HepG2 (cell line): ENCODE data around the gene ECT2. TPM values are rescaled to one million over a fixed set of nuclear protein-coding genes. Genes with fewer than 3 reads are reported as not detected.

Source experiments
- ATAC-seq: fragments of 200-7000 bp; cut with Tn5 transposase; 3 replicates; pipeline ENCODE4 v1.9.1; 2020; ENCODE audit warnings: mild to moderate bottlenecking, moderate library complexity
- BruUV-seq: library from RNA; stranded (reverse); fragments of 400-500 nt; replicated peaks from 2 replicates; lab custom pipeline; 2021; lab: Mats Ljungman, UMichigan
- CTCF ChIA-PET: fragments of 300-600 bp; formaldehyde crosslinking; extraction: SDS; loops from one replicate; lab custom pipeline; 2021; ENCODE audit warnings: low total read pairs, inconsistent platforms, low intra/inter-chr PET ratio; lab: Yijun Ruan, JAX
- POLR2A ChIA-PET: fragments of 350-600 bp; sonication (Branson Sonifier 250); formaldehyde crosslinking; loops from one replicate; lab custom pipeline; 2020; ENCODE audit warnings: antibody characterized with exemption, inconsistent platforms; lab: Yijun Ruan, JAX
- DNase-seq: peaks from one replicate; pipeline ENCODE4 v3.0.0-alpha.2; 2015; ENCODE audit warnings: low spot score
- FAIRE-seq: peaks from 3 replicates; lab custom pipeline; 2011; peaks lifted over from hg19 to GRCh38; lab: Jason Lieb, UNC
- H2AFZ ChIP-seq: one replicate; pipeline ENCODE4 v1.6.1; 2011; ENCODE audit warnings: low read length, inconsistent platforms
- H3K27ac ChIP-seq: fragments of 300-600 bp; 3 replicates; pipeline ENCODE4 v1.8.0; 2011; ENCODE audit warnings: mixed run types, mild to moderate bottlenecking, mixed read lengths, low read length, inconsistent platforms; ENCODE audit not compliant: insufficient read depth; ENCODE audit errors: extremely low read length
- H3K27me3 ChIP-seq, 2 experiments: fragments of 200-600 bp in 1 of 2; 2 replicates in 1 of 2; 3 replicates in 1 of 2; pipeline versions ENCODE4 v1.6.0 to v1.8.0; 2011; ENCODE audit warnings: low read length in 2 of 2, mild to moderate bottlenecking in 2 of 2, moderate library complexity in 2 of 2, inconsistent platforms in 1 of 2; ENCODE audit not compliant: insufficient read depth in 2 of 2, control insufficient read depth in 1 of 2
- H3K36me3 ChIP-seq, 2 experiments: fragments of 200-600 bp in 1 of 2; replicated peaks in 1 of 2; 2 replicates in 1 of 2; 3 replicates in 1 of 2; pipeline versions ENCODE4 v1.5.1 to v1.8.0; 2011; ENCODE audit warnings: low read length in 2 of 2, inconsistent platforms in 1 of 2; ENCODE audit not compliant: insufficient read depth in 2 of 2, control insufficient read depth in 1 of 2
- H3K4me1 ChIP-seq: 2 replicates; pipeline ENCODE4 v1.5.1; 2012; ENCODE audit warnings: low read length, inconsistent platforms; ENCODE audit not compliant: insufficient read depth
- H3K4me2 ChIP-seq: 2 replicates; pipeline ENCODE4 v1.6.0; 2011; ENCODE audit warnings: low read depth, low read length, inconsistent platforms
- H3K4me3 ChIP-seq, 3 experiments: fragments of 200-600 bp in 1 of 3; sonication (generic), shearing (Covaris generic) in 1 of 3; replicated peaks in 1 of 3; 2 replicates each; pipeline ENCODE4 v1.5.1; 2011 to 2016; ENCODE audit warnings: low read length in 3 of 3, inconsistent platforms in 2 of 3, low read depth in 2 of 3, mild to moderate bottlenecking in 2 of 3, control low read depth in 1 of 3, mixed read lengths in 1 of 3; ENCODE audit not compliant: insufficient read depth in 1 of 3
- H3K79me2 ChIP-seq: one replicate; pipeline ENCODE4 v1.6.1; 2011; ENCODE audit warnings: low read length, inconsistent platforms; ENCODE audit not compliant: insufficient read depth
- H3K9ac ChIP-seq: 2 replicates; pipeline ENCODE4 v1.6.0; 2011; ENCODE audit warnings: mild to moderate bottlenecking, low read depth, low read length, inconsistent platforms; ENCODE audit not compliant: insufficient read depth
- H3K9me3 ChIP-seq: 2 replicates; pipeline ENCODE4 v1.5.1; 2012; ENCODE audit warnings: mild to moderate bottlenecking, low read length
- H4K20me1 ChIP-seq: 2 replicates; pipeline ENCODE4 v1.6.0; 2011; ENCODE audit warnings: inconsistent platforms, mild to moderate bottlenecking, low read length, moderate library complexity; ENCODE audit not compliant: insufficient read depth
- ATF7 ChIP-seq, 2 experiments: fragments of 450-650 bp in 1 of 2; sonication (generic) in 1 of 2; formaldehyde crosslinking in 1 of 2; IDR thresholded peaks; 2 replicates each; pipeline versions ENCODE4 v1.4.0 to v1.6.1; 2016 to 2020; ENCODE audit warnings: antibody characterized with exemption in 1 of 2, mild to moderate bottlenecking in 1 of 2, missing genetic modification reagents in 1 of 2
- NKX3-1 ChIP-seq: sonication (generic); formaldehyde crosslinking; IDR thresholded peaks from 2 replicates; pipeline ENCODE4 v1.5.0; 2020; ENCODE audit warnings: missing genetic modification reagents
- PPARG ChIP-seq: conservative IDR thresholded peaks from 2 replicates; pipeline ENCODE4 v1.6.1; 2016; ENCODE audit warnings: missing biosample characterization, missing genetic modification reagents
- RFX1 ChIP-seq: fragments of 450-650 bp; IDR thresholded peaks from 2 replicates; pipeline ENCODE4 v1.6.1; 2017
- SNAI1 ChIP-seq: sonication (generic); formaldehyde crosslinking; IDR thresholded peaks from 2 replicates; pipeline ENCODE4 v1.5.0; 2020; ENCODE audit warnings: mild to moderate bottlenecking, missing genetic modification reagents, borderline replicate concordance
- ZC3H4 ChIP-seq: sonication (generic); formaldehyde crosslinking; IDR thresholded peaks from 2 replicates; pipeline ENCODE4 v1.4.0; 2020; ENCODE audit warnings: missing genetic modification reagents, borderline replicate concordance
- ZNF230 ChIP-seq: sonication (generic); formaldehyde crosslinking; IDR thresholded peaks from 2 replicates; pipeline ENCODE4 v1.4.0; 2020; ENCODE audit warnings: mild to moderate bottlenecking, missing genetic modification reagents
- ZNF296 ChIP-seq: sonication (generic); formaldehyde crosslinking; conservative IDR thresholded peaks from 2 replicates; pipeline ENCODE4 v1.5.0; 2020; ENCODE audit warnings: mild to moderate bottlenecking, missing genetic modification reagents
- ZNF501 ChIP-seq: sonication (generic); formaldehyde crosslinking; IDR thresholded peaks from 2 replicates; pipeline ENCODE4 v1.5.1; 2020; ENCODE audit warnings: mild to moderate bottlenecking, moderate library complexity, missing genetic modification reagents
- in situ Hi-C: cut with HindIII; loops from 2 replicates; pipeline ENCODE4 v1.10.0; 2017; ENCODE audit warnings: low pct_unique_long_range_greater_than_20kb; ENCODE audit not compliant: extremely low pct_ligation_motif_present
- intact Hi-C: fragments of 100-400 bp; cut with micrococcal nuclease; formaldehyde crosslinking; loops from one replicate; pipeline ENCODE4 v1.10.0; 2022; ENCODE audit not compliant: unreplicated experiment
- polyA plus RNA-seq, 8 experiments: library from polyadenylated mRNA; depleted of rRNA in 3 of 8; stranded (reverse) in 7 of 8; unstranded in 1 of 8; fragments of >200 nt; fragmentation: Illumina TruSeq in 4 of 8; extraction: Trizol in 4 of 8; gene quantifications; 2 replicates each; pipeline versions ENCODE4 v1.2.1 to v1.2.3, GENCODE V29; 2011 to 2016; ENCODE audit warnings: low read depth in 4 of 8, missing spikeins in 1 of 8, mixed read lengths in 1 of 8; ENCODE audit not compliant: insufficient read depth in 1 of 8
- total RNA-seq, 5 experiments: library from RNA; depleted of rRNA; stranded (reverse); fragments of >200 nt; fragmentation: Illumina TruSeq; extraction: Trizol; gene quantifications; 2 replicates each; pipeline ENCODE4 v1.2.3, GENCODE V29; 2016; ENCODE audit warnings: low read depth in 1 of 5
- TF ChIP-seq, protein P1 (sequence below): sonication (generic); formaldehyde crosslinking; IDR thresholded peaks from 2 replicates; pipeline ENCODE4 v1.4.0; 2020; ENCODE audit warnings: mild to moderate bottlenecking, missing genetic modification reagents
- TF ChIP-seq, protein P2 (sequence below): IDR thresholded peaks from 2 replicates; pipeline ENCODE4 v1.6.1; 2012; ENCODE audit warnings: low read length, improper control_type of control experiment

The ECT2 gene
- total and polyA plus RNA-seq, 2 of the 13 experiments (the other 11 are each of a cell fraction or from before 2014, with no cell fraction given), result 21.6 to 52.0 TPM

DNA sequence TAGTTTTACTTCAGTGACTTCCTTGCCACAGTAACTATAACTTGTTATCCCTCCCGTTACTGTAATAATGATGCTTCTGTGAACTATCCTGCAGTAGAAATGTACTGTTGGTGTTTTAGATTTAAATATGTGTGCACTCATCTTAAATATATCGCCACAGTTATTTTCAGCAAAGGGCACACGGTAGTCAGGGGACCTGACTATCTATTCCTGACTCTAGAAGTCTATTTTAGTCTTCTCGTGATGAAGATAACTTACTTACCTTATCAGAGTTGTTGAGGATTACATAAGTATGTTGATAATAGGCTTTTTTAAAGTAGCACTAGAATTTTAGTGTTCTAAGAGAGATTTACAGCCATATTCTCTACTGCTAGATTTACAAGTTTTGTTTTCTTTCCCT is 65.3 kb downstream of the ECT2 start (continued):
- TF ChIP-seq, protein P1, sequence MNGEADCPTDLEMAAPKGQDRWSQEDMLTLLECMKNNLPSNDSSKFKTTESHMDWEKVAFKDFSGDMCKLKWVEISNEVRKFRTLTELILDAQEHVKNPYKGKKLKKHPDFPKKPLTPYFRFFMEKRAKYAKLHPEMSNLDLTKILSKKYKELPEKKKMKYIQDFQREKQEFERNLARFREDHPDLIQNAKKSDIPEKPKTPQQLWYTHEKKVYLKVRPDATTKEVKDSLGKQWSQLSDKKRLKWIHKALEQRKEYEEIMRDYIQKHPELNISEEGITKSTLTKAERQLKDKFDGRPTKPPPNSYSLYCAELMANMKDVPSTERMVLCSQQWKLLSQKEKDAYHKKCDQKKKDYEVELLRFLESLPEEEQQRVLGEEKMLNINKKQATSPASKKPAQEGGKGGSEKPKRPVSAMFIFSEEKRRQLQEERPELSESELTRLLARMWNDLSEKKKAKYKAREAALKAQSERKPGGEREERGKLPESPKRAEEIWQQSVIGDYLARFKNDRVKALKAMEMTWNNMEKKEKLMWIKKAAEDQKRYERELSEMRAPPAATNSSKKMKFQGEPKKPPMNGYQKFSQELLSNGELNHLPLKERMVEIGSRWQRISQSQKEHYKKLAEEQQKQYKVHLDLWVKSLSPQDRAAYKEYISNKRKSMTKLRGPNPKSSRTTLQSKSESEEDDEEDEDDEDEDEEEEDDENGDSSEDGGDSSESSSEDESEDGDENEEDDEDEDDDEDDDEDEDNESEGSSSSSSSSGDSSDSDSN (CRISPR knock-in tag), result no peak
- no peak for TF ChIP-seq PPARG
- no peak for TF ChIP-seq ATF7 (IDR thresholded peaks at IDR 0.05)
- no peak for TF ChIP-seq ATF7 (CRISPR knock-in tag; IDR thresholded peaks at IDR 0.05)
- no peak for TF ChIP-seq ZNF501 (CRISPR knock-in tag)
- no peak for TF ChIP-seq ZC3H4 (CRISPR knock-in tag)

DNA sequence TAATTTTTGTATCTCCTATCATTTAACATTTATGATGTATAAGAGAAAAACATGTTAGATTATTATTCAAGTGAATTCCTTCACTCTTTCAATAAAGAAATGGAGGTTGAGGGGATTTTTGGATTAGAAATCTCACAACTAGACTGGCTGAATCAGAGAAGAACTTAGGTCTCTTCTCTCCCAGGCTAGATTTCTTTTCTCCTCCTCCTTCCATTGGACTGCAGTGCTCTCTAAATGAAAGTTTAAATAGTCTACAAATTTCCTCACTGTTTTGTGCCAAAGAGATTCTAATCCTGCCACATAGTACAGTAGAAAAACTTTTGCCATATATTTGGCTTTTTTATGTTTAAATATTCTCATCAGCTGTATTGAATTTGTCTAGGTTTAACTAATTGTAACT is 65.8 kb downstream of the ECT2 start:
- in situ Hi-C loops, result no loop called here
- ATAC-seq (no peak), FAIRE-seq (no peak), DNase-seq (no peak)
- Histone ChIP-seq H3K79me2 (no peaks in the 10 kb centered on the region), H3K4me1 (no peaks in the 10 kb centered on the region), H2AFZ (no peak overlapping the region), H3K9ac (no peak overlapping the region), H3K9me3 (no peaks in the 10 kb centered on the region), H4K20me1 (no peaks in the 10 kb centered on the region), H3K27me3 (no peaks in the 10 kb centered on the region), H3K4me2 (no peak overlapping the region), H3K4me3 (no peak overlapping the region), H3K27ac (no peak overlapping the region), H3K36me3 (peaks cover 3 to 50% of the 10 kb centered on the region in 2 experiments)
- BruUV-seq, result no TSS peak
- POLR2A ChIA-PET, result no interaction called here
- TF ChIP-seq ZNF296 (CRISPR knock-in tag), result no peak
- TF ChIP-seq, protein P2, sequence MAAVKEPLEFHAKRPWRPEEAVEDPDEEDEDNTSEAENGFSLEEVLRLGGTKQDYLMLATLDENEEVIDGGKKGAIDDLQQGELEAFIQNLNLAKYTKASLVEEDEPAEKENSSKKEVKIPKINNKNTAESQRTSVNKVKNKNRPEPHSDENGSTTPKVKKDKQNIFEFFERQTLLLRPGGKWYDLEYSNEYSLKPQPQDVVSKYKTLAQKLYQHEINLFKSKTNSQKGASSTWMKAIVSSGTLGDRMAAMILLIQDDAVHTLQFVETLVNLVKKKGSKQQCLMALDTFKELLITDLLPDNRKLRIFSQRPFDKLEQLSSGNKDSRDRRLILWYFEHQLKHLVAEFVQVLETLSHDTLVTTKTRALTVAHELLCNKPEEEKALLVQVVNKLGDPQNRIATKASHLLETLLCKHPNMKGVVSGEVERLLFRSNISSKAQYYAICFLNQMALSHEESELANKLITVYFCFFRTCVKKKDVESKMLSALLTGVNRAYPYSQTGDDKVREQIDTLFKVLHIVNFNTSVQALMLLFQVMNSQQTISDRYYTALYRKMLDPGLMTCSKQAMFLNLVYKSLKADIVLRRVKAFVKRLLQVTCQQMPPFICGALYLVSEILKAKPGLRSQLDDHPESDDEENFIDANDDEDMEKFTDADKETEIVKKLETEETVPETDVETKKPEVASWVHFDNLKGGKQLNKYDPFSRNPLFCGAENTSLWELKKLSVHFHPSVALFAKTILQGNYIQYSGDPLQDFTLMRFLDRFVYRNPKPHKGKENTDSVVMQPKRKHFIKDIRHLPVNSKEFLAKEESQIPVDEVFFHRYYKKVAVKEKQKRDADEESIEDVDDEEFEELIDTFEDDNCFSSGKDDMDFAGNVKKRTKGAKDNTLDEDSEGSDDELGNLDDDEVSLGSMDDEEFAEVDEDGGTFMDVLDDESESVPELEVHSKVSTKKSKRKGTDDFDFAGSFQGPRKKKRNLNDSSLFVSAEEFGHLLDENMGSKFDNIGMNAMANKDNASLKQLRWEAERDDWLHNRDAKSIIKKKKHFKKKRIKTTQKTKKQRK, result no peak
- no peak for TF ChIP-seq RFX1
- no peak for TF ChIP-seq SNAI1 (CRISPR knock-in tag)
- no peak for TF ChIP-seq NKX3-1
- no peak for TF ChIP-seq ZNF230
- intact Hi-C loops, result no loop called here
- CTCF ChIA-PET, result no interaction called here
